ENCODE results near the gene HOXB9. TPM values are rescaled to one million over a fixed set of nuclear protein-coding genes. Genes with fewer than 3 reads are reported as not detected.

The HOXB9 gene
- total and polyA plus RNA-seq, 2 of the 13 experiments (the other 11 are each of a cell fraction or from before 2014, with no cell fraction given), result not detected

DNA sequence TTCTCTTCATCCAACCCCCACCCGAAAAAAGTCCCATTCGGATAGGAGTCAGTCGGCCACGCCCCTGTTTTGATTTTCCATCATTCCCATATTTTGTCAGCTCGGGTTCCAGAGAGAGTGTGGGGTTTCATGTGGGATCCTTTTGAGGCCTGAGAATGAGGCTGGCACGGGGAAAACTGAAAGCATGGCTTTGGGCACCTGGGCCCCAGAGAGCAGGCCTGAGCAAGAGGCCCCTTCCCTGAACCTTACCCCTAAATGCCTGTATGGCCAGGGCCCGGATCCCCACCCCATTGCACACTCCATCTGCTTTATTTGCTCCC lies 43.4 kb downstream of the HOXB9 start:
- no peaks in the 10 kb centered on the region for H3K36me3 ChIP-seq (replicated peaks in 1 of 2; ENCODE audit: control insufficient read depth in 1 of 2, insufficient read depth in 2 of 2, low read length in 2 of 2)
- H3K27ac ChIP-seq (ENCODE audit: extremely low read length, insufficient read depth, low read length), result no peak overlapping the region
- CTCF ChIA-PET (ENCODE audit: low intra/inter-chr PET ratio, low total read pairs), result no interaction called here
- in situ Hi-C loops (cut with HindIII; ENCODE audit: extremely low pct_ligation_motif_present, low pct_unique_long_range_greater_than_20kb) (no loop called here), intact Hi-C loops (cut with micrococcal nuclease; ENCODE audit: unreplicated experiment) (no loop called here)
- H2AFZ ChIP-seq (ENCODE audit: low read length), result no peak overlapping the region
- H3K9ac ChIP-seq (ENCODE audit: insufficient read depth, low read depth, low read length), result no peak overlapping the region
- POLR2A ChIA-PET, result no interaction called here
- ATAC-seq, result no peak
- DNase-seq (ENCODE audit: low spot score), result no peak
- FAIRE-seq, result no peak
- WGBS (ENCODE audit: low lambda C conversion rate), result 3% methylated on average over 7 of the region's 7 CpGs
- H3K9me3 ChIP-seq (ENCODE audit: low read length), result no peaks in the 10 kb centered on the region
- H3K27me3 ChIP-seq (ENCODE audit: control insufficient read depth in 1 of 2, insufficient read depth in 2 of 2, low read length in 2 of 2), result peaks cover 31 to 88% of the 10 kb centered on the region in 2 experiments
- no TSS peak for BruUV-seq (replicated peaks)
- no peak overlapping the region for H3K4me2 ChIP-seq (ENCODE audit: low read depth, low read length)
- peaks cover 4% of the 10 kb centered on the region; the same call in 1 of the 2 replicates for H4K20me1 ChIP-seq (ENCODE audit: insufficient read depth, low read length)
- no peaks in the 10 kb centered on the region for H3K79me2 ChIP-seq (ENCODE audit: insufficient read depth, low read length)
- H3K4me3 ChIP-seq (replicated peaks in 1 of 3; ENCODE audit: insufficient read depth in 1 of 3, low read depth in 2 of 3, low read length in 3 of 3), result no peak overlapping the region
- H3K4me1 ChIP-seq (ENCODE audit: insufficient read depth, low read length), result peaks cover 7% of the 10 kb centered on the region; the same call in 1 of the 2 replicates
- no peak for TF ChIP-seq PAF1 (CRISPR knock-in tag; IDR thresholded peaks at IDR 0.05)
- TF ChIP-seq HOXD1 (CRISPR knock-in tag; IDR thresholded peaks at IDR 0.05), result no peak
- TF ChIP-seq ZNF235 (CRISPR knock-in tag; IDR thresholded peaks at IDR 0.05; ENCODE audit: borderline replicate concordance), result no peak
- TF ChIP-seq, protein P1, sequence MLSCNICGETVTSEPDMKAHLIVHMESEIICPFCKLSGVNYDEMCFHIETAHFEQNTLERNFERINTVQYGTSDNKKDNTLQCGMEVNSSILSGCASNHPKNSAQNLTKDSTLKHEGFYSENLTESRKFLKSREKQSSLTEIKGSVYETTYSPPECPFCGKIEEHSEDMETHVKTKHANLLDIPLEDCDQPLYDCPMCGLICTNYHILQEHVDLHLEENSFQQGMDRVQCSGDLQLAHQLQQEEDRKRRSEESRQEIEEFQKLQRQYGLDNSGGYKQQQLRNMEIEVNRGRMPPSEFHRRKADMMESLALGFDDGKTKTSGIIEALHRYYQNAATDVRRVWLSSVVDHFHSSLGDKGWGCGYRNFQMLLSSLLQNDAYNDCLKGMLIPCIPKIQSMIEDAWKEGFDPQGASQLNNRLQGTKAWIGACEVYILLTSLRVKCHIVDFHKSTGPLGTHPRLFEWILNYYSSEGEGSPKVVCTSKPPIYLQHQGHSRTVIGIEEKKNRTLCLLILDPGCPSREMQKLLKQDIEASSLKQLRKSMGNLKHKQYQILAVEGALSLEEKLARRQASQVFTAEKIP (CRISPR knock-in tag; IDR thresholded peaks at IDR 0.05; ENCODE audit: borderline replicate concordance), result no peak
- TF ChIP-seq SP4 (CRISPR knock-in tag; IDR thresholded peaks at IDR 0.05), result no peak
- TF ChIP-seq, protein P2, sequence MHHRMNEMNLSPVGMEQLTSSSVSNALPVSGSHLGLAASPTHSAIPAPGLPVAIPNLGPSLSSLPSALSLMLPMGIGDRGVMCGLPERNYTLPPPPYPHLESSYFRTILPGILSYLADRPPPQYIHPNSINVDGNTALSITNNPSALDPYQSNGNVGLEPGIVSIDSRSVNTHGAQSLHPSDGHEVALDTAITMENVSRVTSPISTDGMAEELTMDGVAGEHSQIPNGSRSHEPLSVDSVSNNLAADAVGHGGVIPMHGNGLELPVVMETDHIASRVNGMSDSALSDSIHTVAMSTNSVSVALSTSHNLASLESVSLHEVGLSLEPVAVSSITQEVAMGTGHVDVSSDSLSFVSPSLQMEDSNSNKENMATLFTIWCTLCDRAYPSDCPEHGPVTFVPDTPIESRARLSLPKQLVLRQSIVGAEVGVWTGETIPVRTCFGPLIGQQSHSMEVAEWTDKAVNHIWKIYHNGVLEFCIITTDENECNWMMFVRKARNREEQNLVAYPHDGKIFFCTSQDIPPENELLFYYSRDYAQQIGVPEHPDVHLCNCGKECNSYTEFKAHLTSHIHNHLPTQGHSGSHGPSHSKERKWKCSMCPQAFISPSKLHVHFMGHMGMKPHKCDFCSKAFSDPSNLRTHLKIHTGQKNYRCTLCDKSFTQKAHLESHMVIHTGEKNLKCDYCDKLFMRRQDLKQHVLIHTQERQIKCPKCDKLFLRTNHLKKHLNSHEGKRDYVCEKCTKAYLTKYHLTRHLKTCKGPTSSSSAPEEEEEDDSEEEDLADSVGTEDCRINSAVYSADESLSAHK (CRISPR knock-in tag; IDR thresholded peaks at IDR 0.05; ENCODE audit: borderline replicate concordance), result no peak
- TF ChIP-seq SMC3 (IDR thresholded peaks at IDR 0.05; ENCODE audit: low read length), result no peak
- TF ChIP-seq SSRP1 (CRISPR knock-in tag; IDR thresholded peaks at IDR 0.05), result no peak
- no peak for TF ChIP-seq SMARCE1 (IDR thresholded peaks at IDR 0.05; ENCODE audit: borderline replicate concordance)
- TF ChIP-seq ZNF160 (CRISPR knock-in tag; IDR thresholded peaks at IDR 0.05), result no peak
- TF ChIP-seq CBX2 (IDR thresholded peaks at IDR 0.05; ENCODE audit: low read depth, low read length), result no peak
- no peak for TF ChIP-seq CBX2 (CRISPR knock-in tag; IDR thresholded peaks at IDR 0.05; ENCODE audit: low read depth)
- TF ChIP-seq HOXA7 (CRISPR knock-in tag; IDR thresholded peaks at IDR 0.05), result no peak
- no peak for TF ChIP-seq ZNF260 (CRISPR knock-in tag; IDR thresholded peaks at IDR 0.05; ENCODE audit: borderline replicate concordance, low read depth)
- no peak for TF ChIP-seq PAWR (CRISPR knock-in tag; IDR thresholded peaks at IDR 0.05; ENCODE audit: borderline replicate concordance)
- no peak for TF ChIP-seq ZNF44 (CRISPR knock-in tag; IDR thresholded peaks at IDR 0.05)
- TF ChIP-seq, protein P3, sequence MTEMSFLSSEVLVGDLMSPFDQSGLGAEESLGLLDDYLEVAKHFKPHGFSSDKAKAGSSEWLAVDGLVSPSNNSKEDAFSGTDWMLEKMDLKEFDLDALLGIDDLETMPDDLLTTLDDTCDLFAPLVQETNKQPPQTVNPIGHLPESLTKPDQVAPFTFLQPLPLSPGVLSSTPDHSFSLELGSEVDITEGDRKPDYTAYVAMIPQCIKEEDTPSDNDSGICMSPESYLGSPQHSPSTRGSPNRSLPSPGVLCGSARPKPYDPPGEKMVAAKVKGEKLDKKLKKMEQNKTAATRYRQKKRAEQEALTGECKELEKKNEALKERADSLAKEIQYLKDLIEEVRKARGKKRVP (CRISPR knock-in tag; IDR thresholded peaks at IDR 0.05), result no peak
- TF ChIP-seq, protein P4, sequence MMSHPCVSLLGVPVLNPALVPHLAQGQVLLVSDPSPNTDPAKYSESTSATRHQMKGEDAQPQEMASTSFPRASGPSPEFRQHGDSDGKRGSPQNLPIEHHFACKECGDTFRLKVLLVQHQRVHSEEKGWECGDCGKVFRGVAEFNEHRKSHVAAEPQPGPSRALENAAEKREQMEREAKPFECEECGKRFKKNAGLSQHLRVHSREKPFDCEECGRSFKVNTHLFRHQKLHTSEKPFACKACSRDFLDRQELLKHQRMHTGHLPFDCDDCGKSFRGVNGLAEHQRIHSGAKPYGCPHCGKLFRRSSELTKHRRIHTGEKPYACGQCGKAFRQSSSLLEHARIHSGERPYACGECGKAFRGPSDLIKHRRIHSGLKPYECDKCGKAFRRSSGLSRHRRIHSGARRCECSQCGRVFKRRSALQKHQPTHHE (CRISPR knock-in tag; IDR thresholded peaks at IDR 0.05; ENCODE audit: borderline replicate concordance), result no peak
- TF ChIP-seq, protein P5, sequence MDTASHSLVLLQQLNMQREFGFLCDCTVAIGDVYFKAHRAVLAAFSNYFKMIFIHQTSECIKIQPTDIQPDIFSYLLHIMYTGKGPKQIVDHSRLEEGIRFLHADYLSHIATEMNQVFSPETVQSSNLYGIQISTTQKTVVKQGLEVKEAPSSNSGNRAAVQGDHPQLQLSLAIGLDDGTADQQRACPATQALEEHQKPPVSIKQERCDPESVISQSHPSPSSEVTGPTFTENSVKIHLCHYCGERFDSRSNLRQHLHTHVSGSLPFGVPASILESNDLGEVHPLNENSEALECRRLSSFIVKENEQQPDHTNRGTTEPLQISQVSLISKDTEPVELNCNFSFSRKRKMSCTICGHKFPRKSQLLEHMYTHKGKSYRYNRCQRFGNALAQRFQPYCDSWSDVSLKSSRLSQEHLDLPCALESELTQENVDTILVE (CRISPR knock-in tag; IDR thresholded peaks at IDR 0.05), result no peak
- no peak for TF ChIP-seq ZNF451 (CRISPR knock-in tag; IDR thresholded peaks at IDR 0.05)

All from HepG2 (cell line).